HG02938 (cell line): ENCODE results near the gene STAG3.

ENCODE experiments used
- ATAC-seq: cut with Tn5 transposase; IDR thresholded peaks from one replicate; pipeline ENCODE4 v1.9.1; 2021; ENCODE audit warnings: mild to moderate bottlenecking, moderate library complexity; ENCODE audit not compliant: unreplicated experiment

Gene STAG3

DNA sequence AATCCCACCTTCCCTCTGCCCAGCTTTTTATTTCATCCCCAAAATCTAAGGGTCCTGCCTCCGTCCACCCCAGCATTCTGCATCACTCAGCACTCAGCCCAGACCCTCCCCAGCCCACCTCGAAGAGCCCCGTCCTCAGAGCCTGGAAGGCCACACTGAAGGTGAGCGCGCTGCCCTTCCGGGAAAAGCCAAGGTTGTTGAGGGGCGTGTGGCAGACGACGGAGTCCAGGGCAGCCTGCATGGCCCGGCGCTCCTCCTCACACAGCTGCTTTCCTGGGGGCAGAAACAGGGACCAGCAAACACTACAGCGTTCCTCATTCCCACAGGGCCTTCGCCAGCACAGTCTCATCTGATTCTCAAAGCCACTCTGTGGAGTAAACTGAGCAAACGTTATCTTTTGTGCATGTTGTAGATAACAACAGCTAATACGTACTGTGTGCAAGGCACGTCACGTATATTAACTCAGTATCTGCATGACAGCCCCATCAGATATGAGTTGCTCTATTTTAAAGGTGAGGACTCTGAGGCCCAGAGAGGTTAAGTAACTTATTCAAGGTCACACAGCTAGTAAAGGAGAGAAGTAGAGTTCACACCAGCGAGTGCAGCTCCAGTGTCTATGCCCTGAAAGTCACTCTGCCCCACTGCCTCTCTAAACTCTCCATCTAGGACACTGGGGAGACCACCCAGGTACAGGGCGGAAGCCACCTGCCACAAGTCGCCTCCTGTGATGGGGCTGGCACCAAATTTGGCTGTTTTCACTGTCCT lies 22.0 kb upstream of the STAG3 start:
- no peak for ATAC-seq

DNA sequence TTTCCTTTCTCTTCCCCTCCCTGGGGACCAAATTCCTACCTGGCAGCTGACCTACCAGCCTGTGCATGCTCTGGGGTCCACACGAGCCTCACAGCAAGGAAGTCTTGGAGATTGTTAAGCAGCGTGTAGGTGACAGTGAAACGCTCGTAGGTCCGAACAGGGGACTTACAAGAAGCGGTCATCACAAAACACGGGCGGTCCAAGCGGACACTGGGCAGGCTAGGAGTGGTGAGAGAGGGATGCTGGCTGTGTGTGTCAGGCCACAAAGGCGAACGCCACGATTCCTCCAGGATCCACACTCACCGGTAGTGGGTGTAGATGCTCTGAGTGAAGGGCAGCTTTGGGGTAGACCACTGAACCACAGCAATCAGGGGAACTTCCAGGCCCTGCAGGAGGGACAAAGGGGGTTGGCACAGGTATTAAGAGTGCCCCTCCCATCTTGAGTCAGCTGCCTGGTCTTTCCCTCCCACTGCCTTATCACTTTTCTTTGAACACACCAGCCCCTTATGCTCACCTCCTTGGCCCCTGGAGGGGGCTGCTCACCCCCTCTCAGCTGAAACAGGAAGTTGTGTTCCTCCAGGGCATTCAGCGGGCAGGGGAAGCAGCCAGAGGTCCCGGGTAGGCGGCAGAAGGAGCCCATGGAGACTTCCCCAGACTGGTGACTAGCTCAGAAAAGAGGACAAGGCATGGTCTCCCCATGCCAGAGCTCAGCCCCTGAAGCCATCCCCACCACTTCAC lies 21.2 kb upstream of the STAG3 start:
- ATAC-seq: no peak

DNA sequence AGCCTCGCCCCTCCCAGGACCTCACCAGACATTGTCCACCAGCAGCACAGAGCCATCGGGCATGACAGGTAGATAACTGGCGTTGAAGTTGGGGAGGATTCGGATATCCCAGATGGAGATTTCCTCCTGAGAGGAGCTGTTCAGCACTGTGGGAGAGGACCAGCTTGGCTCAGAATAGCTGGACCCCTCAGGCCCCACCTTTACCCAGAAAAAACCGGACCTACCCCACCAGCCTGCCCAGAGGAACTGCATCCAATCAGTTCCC lies 20.7 kb upstream of the STAG3 start:
- no peak for ATAC-seq

GRCh38 chr7:100157334-100158228 lies 20.1 kb upstream of the STAG3 start:
- ATAC-seq: no peak

DNA sequence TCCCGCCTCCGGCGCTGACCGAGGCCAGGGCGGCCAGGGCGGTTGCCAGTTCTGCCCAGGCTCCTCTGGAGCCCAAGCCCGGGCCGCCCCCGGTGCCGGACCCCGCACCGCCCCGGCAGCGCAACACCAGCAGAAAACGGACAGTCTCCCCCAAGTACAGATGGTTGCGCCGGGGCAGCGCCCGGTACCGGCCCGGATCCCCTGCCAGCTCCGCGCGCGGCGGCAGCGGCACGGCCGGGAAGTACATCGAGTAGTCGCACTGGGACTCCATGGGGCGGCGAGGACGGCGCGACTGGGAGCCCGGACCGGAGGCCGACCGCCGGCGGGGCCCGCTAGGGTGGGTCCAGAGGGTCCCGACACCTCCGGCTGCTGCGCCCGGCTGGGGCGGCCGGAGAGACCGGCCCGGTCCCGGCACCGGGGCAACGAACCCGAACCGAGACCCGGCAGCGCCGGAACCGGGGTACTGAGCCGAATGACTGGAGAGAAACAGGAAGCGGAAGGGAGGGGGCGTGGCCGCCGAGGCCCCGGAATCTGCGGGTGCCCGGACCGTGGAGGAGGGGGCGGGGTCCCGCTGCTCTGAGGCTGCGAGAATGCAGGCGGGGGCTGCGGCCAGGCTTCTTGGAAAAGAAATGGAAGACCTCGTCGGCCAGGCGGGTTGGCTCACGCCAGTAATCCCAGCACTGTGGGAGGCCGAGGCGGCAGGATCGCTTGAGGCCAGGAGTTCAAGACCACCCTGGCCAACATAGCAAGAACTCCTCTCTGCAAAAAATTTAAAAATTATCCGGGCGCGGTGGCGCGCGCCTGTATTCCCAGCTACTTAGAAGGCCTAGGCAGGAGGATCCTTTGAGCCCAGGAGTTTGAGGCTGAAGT lies 19.3 kb upstream of the STAG3 start, which contains the start of gene TRAPPC14:
Gene TRAPPC14 (minus strand): TSS at position 495 of the 870 bp plus-strand sequence. CDS start 224 bp downstream, at position 271.
- ATAC-seq: peak; percentile 64

GRCh38 chr7:100159099-100159623 lies 18.6 kb upstream of the STAG3 start:
- no peak for ATAC-seq

- no peak for ATAC-seq
These were observed 17.7 kb upstream of the STAG3 start for GRCh38 chr7:100160067-100160466.

- ATAC-seq: no peak
These were observed 14.6 kb upstream of the STAG3 start for GRCh38 chr7:100163006-100163531.

GRCh38 chr7:100163871-100164270 lies 13.8 kb upstream of the STAG3 start:
- ATAC-seq: no peak

DNA sequence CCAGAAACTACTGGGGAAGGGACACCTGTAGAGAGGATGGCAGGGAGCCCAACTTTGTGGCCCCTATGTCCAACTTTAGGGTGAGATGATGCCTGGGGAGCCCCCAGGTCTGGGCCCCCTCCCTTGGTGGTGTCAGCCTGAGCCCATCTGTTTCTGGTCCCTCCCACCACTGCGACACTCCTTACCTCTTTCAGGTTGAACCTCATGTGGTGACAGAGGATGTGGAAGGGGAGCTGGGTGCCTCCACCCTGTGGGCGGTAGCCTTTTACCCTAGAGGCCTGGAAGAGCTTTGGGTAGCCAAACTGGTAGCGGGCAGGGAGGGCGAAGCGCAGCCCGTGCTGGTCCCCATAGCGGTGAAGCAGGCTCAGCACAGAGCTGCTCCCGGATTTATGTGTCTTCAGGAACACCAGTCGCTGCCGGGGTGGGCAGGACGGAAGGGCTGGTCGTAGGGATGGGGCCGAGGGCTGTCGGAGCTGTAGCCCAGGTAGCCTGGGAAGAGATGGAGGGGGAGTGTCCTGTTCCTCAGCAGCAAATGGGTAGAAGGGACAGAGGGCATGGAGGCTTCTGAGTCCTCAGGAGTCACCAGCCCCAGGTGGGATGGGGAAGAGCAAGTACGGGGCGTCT lies 11.3 kb upstream of the STAG3 start:
- ATAC-seq: no peak

DNA sequence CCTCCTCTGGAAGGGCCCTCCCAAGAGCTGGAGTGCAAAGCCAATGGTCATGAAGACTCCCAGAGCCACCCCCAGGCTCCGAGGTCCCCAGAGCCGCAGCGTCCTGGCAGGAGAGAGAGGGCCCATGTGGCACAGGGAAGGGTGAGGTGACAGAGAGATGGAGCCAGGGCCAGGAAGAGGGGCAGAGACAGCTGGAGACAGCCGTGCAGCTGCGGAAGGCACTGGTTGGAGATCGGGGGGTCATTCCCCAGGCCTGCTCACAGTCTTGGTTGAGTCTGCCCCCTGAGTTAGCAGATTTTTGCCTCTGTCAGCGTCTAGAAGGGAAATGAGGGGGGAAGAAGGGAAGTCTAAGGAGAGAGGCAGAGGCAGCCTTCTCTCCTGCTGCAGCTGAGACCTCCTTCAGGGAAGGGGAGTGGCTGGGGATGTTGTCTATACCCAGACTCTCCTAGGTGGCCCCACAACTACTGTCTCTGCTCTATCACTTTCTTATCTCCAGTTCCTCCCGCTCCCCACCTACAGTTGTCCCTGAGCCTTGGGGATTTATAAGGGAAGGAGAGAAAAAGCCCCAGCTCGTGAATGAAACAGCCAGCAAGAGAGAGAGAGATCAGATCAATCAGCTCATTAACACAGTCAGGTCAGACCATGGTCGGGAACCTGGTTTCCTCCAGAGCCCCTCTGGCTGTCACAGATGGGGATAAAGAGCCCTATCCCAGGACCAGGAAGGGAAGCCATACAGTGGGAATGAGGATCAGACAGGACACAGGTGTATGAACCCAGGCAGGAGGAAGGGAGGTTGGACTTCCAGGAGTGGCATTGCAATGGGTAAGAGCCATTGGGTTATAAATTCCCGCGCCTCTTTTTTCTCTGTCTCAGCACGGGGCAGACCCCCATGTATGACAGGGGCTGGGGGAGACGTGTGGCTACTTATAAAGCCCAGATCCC lies 10.5 kb upstream of the STAG3 start:
- ATAC-seq: no peak

DNA sequence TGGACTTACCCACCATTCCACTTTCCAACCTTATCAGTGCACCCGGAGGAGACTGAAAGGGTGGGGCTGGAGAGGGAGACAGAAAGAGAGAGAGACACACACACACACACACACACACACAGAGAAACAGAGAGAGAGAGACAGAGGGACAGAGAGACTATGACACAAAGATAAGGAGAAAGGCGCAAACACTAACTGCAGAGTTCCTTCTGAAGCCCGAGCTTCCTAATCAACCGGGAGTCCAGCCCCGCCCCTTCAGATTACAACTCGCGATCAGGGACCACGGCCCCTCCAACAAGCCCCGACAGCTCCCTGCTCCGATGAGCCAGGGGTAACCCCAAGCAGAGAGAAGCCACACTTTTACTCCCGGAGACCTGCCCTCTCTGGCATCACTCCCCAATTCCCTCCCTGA lies 9.8 kb upstream of the STAG3 start:
- ATAC-seq: no peak

DNA sequence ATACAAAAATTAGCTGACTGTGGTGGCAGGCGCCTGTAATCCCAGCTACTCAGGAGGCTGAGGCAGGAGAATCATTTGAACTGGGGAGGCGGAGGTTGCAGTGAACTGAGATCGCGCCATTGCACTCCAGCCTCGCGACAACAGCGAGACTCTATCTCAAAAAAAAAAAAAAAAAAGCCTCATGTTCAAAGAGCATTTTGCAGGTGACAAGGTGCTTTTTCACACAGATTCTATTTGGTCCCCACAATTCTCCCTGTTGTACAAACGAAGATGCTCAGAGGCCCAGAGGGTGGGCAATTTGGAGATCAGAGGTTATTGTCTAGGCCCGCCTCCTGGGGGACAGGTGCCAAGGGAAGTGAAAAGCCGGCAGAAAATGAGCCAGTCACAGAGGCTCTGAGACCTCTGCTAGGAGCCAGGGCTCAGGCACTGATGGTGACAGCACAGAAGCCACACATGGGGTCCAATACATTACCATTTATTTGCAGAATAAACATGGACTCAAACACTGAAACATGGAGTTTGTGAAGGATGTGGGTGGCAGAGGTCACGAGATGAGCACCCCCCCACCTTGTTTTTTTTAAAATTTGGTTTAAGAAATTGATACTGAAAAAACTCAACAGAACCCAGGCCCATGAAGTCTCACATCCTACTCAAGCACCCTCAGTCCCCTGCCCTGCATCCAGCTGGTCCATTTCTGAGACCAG lies 8.4 kb upstream of the STAG3 start:
- ATAC-seq: no peak

DNA sequence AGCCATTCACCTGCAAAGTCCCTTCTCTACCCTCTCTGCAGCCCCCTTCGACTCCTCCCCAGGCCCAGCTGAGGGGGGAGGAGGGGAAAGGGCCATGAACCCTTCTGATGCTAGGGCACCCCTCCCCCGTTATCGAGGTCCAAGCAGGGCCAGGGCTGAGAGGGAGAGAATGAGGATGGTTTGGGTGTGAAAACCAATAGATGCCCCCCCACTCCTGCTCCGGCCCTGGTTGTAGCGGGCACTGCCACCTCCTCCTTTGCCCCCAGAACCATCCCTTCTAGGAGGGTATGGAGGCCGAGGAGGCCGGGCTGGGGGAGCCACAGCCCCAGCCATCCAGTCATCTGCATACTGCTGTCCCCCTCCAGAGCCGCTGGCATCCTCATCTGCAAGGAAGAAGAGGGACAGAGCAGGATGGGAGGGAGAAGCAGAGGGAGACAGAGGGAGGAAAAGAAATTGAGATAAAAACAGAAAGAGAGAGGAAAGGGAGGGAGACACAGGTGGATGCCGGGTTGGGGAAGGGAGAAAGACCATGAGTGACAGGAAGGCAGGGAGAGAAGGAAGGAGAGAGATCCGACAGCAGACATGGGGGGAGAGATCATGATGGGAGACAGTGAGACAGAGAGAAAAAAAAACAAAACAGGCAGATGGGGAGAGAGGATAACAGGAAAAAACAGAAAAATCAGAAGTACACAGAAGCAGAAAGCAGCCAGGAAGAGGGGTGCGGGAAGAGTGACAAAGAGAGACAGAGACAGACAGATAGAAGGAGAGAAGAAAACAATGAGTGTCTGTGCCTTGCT lies 7.4 kb upstream of the STAG3 start:
- no peak for ATAC-seq

- no peak for ATAC-seq
These were observed 6.5 kb upstream of the STAG3 start for GRCh38 chr7:100171087-100171681.

DNA sequence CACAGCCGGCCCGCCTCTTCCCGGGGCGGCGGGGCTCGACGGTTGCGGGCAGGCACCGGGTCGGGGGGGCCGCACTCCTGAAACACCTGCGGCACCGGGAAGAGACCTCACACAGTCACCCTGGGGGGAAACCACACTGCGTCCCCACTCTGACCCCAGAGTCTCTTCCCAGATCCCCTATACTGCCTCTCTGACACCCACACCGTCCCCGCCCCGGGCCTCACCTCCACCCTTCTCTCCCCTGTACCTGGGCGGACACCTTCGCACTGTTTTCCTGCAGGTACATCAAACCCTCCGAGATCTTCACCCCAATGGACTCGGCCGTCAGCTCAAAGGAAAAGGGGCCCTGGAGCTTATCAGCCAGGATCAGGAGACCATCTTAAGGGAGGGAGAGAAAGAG lies 5.9 kb upstream of the STAG3 start:
- no peak for ATAC-seq
